WTC11 (cell line): ENCODE results near the gene EDN1.

Experiments used
- FOXJ3 ChIP-seq: sonication (generic); formaldehyde crosslinking; IDR thresholded peaks from 2 replicates; pipeline ENCODE4 v1.9.0; 2021; ENCODE audit warnings: missing genetic modification reagents, mild to moderate bottlenecking, borderline replicate concordance
- IRF2 ChIP-seq: sonication (generic); formaldehyde crosslinking; IDR thresholded peaks from 2 replicates; pipeline ENCODE4 v1.8.0; 2022; ENCODE audit warnings: low read depth, missing genetic modification reagents, borderline replicate concordance
- RORB ChIP-seq: fragments of 250-450 bp; sonication (Bioruptor Pico); IDR thresholded peaks from 2 replicates; pipeline ENCODE4 v1.9.0; 2021; ENCODE audit warnings: mild to moderate bottlenecking
- TEAD4 ChIP-seq: sonication (generic); formaldehyde crosslinking; IDR thresholded peaks from 2 replicates; pipeline ENCODE4 v1.8.0; 2022; ENCODE audit warnings: mild to moderate bottlenecking, missing genetic modification reagents
- TF ChIP-seq, protein P1 (sequence below): fragments of 200-600 bp; IDR thresholded peaks from 2 replicates; pipeline ENCODE4 v1.8.0; 2022; ENCODE audit warnings: antibody characterized with exemption
- TF ChIP-seq, protein P2 (sequence below): sonication (generic); formaldehyde crosslinking; conservative IDR thresholded peaks from 2 replicates; pipeline ENCODE4 v1.8.1; 2022; ENCODE audit warnings: mild to moderate bottlenecking, missing genetic modification reagents
- TF ChIP-seq, protein P3 (sequence below): fragments of 250-450 bp; sonication (Bioruptor Pico); IDR thresholded peaks from 2 replicates; pipeline ENCODE4 v1.8.0; 2021; ENCODE audit warnings: mild to moderate bottlenecking
- TF ChIP-seq, protein P4 (sequence below): sonication (generic); formaldehyde crosslinking; IDR thresholded peaks from 2 replicates; pipeline ENCODE4 v1.8.1; 2022; ENCODE audit warnings: mild to moderate bottlenecking, missing genetic modification reagents, moderate library complexity, borderline replicate concordance

DNA sequence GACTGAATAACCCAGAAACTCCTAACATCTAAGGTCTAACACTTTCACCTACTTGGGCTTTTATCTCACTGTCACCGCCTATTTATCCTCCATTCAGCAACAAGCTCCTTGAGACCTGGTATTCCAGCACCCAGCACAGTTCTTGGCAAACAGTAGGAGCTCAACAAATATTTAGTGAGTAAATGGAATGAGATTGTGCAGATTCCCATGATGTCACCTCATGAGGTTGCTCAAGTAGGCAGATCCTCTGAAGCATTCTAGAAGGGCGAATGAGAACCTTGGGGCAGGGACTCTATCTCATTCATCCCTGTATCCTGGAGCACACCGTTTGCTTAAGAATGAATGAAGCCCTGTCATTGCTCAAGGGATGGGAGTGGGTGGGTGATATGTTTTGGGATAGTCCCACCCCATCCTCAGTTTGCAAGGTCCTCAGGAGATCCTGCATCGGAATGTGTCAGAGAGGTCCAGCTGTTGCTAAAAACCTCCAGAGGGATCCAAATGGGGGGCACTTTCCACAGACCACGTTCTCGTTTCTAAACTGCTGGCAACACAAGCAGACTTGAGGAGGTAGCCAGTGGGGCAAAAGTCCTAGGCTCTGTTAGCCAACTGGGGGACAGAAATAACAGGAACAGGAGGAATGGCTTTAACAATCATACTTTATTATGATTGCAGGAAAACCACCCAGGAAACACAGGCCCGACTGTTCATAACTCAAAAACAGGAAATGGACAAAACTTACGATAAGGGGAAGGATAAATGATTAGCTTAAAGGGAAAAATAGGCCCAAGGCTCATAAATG is 42.0 kb downstream of the EDN1 start:
- TF ChIP-seq IRF2 = no peak
- TF ChIP-seq, protein P1, sequence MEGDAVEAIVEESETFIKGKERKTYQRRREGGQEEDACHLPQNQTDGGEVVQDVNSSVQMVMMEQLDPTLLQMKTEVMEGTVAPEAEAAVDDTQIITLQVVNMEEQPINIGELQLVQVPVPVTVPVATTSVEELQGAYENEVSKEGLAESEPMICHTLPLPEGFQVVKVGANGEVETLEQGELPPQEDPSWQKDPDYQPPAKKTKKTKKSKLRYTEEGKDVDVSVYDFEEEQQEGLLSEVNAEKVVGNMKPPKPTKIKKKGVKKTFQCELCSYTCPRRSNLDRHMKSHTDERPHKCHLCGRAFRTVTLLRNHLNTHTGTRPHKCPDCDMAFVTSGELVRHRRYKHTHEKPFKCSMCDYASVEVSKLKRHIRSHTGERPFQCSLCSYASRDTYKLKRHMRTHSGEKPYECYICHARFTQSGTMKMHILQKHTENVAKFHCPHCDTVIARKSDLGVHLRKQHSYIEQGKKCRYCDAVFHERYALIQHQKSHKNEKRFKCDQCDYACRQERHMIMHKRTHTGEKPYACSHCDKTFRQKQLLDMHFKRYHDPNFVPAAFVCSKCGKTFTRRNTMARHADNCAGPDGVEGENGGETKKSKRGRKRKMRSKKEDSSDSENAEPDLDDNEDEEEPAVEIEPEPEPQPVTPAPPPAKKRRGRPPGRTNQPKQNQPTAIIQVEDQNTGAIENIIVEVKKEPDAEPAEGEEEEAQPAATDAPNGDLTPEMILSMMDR = no peak
- TF ChIP-seq FOXJ3 (CRISPR knock-in tag) = no peak
- TF ChIP-seq, protein P2, sequence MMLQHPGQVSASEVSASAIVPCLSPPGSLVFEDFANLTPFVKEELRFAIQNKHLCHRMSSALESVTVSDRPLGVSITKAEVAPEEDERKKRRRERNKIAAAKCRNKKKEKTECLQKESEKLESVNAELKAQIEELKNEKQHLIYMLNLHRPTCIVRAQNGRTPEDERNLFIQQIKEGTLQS (CRISPR knock-in tag) = no peak
- no peak for TF ChIP-seq TEAD4 (CRISPR knock-in tag)
- TF ChIP-seq RORB (CRISPR knock-in tag) = no peak
- TF ChIP-seq, protein P3, sequence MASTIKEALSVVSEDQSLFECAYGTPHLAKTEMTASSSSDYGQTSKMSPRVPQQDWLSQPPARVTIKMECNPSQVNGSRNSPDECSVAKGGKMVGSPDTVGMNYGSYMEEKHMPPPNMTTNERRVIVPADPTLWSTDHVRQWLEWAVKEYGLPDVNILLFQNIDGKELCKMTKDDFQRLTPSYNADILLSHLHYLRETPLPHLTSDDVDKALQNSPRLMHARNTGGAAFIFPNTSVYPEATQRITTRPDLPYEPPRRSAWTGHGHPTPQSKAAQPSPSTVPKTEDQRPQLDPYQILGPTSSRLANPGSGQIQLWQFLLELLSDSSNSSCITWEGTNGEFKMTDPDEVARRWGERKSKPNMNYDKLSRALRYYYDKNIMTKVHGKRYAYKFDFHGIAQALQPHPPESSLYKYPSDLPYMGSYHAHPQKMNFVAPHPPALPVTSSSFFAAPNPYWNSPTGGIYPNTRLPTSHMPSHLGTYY (CRISPR knock-in tag) = no peak
- TF ChIP-seq, protein P4, sequence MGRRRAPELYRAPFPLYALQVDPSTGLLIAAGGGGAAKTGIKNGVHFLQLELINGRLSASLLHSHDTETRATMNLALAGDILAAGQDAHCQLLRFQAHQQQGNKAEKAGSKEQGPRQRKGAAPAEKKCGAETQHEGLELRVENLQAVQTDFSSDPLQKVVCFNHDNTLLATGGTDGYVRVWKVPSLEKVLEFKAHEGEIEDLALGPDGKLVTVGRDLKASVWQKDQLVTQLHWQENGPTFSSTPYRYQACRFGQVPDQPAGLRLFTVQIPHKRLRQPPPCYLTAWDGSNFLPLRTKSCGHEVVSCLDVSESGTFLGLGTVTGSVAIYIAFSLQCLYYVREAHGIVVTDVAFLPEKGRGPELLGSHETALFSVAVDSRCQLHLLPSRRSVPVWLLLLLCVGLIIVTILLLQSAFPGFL (CRISPR knock-in tag) = no peak
